Osteocyte (in vitro differentiated cells): ENCODE measurements around the gene MAP3K20. TPM values are rescaled to one million over a fixed set of nuclear protein-coding genes. Genes with fewer than 3 reads are reported as not detected.
A peak's percentile ranks its signal among the peaks of the same experiment; 100 is the strongest.

Source experiments
- DNase-seq: peaks from one replicate; pipeline ENCODE4 v3.0.0; 2021; ENCODE audit warnings: mixed read lengths; ENCODE audit not compliant: unreplicated experiment; ENCODE audit errors: extremely low spot score
- H3K27ac Mint-ChIP-seq: one replicate; pipeline ENCODE4 v1.8.0; 2021; ENCODE audit warnings: mild to moderate bottlenecking, mixed read lengths; ENCODE audit not compliant: unreplicated experiment
- H3K27me3 Mint-ChIP-seq: one replicate; pipeline ENCODE4 v1.8.0; 2021; ENCODE audit warnings: mixed read lengths; ENCODE audit not compliant: unreplicated experiment
- H3K36me3 Mint-ChIP-seq: one replicate; pipeline ENCODE4 v1.8.0; 2021; ENCODE audit warnings: mixed read lengths; ENCODE audit not compliant: unreplicated experiment
- H3K4me1 Mint-ChIP-seq: one replicate; pipeline ENCODE4 v1.8.0; 2021; ENCODE audit warnings: mixed read lengths; ENCODE audit not compliant: unreplicated experiment
- H3K4me3 Mint-ChIP-seq: one replicate; pipeline ENCODE4 v1.8.0; 2021; ENCODE audit warnings: mild to moderate bottlenecking, moderate library complexity, mixed read lengths; ENCODE audit not compliant: unreplicated experiment
- H3K9me3 Mint-ChIP-seq: one replicate; pipeline ENCODE4 v1.8.0; 2021; ENCODE audit warnings: mixed read lengths; ENCODE audit not compliant: unreplicated experiment
- total RNA-seq: library from RNA; stranded (reverse); gene quantifications from 2 replicates; pipeline ENCODE4 v1.2.1, GENCODE V29; 2021
- TF ChIP-seq, protein P1 (sequence below): fragments of 200-600 bp; sonication (generic); IDR thresholded peaks from 2 replicates; pipeline ENCODE4 v1.5.0; 2021; ENCODE audit warnings: antibody characterized with exemption, mild to moderate bottlenecking, moderate library complexity

Gene MAP3K20
- total RNA-seq, 1 donor from 2014 or later, result 57.4 TPM

DNA sequence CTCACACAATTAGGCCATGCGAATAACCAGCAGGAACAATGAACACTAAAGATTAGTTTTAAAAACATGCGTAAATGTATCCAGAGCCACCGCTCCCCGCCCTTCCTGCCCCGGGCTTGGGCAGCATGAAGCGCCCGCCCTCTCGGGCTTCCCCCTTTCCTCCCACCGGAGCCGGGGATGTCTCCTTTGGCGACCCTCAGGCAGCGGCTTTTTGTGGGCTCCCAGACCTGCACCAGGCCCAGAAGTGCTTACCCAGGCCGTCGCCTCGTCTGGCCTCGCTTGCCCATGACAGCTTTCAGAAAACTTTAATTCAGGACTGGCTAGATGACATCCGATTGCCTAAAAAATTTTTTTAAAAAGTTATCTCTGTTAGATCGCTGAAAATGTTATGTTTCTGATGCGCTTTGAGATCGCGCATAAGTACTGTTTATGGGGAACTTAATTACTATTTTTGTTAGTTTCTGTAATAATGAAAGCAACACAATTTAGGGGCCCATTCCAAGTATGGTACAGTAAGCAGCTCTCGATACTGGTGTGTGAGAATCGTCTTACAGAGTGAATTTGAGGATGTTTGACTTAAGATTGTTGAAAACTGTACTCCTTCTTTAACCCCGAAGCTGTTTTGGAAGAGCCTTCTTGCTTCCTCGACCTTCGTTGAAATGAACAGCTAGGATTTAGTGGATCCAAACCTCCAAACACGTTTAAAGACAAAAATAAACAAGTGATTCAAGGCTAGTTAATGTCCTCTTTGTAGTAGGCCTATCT, 1.1 kb downstream of the MAP3K20 start:
- Mint-ChIP-seq H3K9me3 (no peaks in the 10 kb centered on the region), H3K4me1 (peaks cover 39% of the 10 kb centered on the region), H3K4me3 (peak overlapping the region; percentile 89), H3K27me3 (no peaks in the 10 kb centered on the region), H3K27ac (peak overlapping the region; percentile 96), H3K36me3 (no peaks in the 10 kb centered on the region)
- DNase-seq, result peak; percentile 87
- TF ChIP-seq, protein P1, sequence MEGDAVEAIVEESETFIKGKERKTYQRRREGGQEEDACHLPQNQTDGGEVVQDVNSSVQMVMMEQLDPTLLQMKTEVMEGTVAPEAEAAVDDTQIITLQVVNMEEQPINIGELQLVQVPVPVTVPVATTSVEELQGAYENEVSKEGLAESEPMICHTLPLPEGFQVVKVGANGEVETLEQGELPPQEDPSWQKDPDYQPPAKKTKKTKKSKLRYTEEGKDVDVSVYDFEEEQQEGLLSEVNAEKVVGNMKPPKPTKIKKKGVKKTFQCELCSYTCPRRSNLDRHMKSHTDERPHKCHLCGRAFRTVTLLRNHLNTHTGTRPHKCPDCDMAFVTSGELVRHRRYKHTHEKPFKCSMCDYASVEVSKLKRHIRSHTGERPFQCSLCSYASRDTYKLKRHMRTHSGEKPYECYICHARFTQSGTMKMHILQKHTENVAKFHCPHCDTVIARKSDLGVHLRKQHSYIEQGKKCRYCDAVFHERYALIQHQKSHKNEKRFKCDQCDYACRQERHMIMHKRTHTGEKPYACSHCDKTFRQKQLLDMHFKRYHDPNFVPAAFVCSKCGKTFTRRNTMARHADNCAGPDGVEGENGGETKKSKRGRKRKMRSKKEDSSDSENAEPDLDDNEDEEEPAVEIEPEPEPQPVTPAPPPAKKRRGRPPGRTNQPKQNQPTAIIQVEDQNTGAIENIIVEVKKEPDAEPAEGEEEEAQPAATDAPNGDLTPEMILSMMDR, result no peak

DNA sequence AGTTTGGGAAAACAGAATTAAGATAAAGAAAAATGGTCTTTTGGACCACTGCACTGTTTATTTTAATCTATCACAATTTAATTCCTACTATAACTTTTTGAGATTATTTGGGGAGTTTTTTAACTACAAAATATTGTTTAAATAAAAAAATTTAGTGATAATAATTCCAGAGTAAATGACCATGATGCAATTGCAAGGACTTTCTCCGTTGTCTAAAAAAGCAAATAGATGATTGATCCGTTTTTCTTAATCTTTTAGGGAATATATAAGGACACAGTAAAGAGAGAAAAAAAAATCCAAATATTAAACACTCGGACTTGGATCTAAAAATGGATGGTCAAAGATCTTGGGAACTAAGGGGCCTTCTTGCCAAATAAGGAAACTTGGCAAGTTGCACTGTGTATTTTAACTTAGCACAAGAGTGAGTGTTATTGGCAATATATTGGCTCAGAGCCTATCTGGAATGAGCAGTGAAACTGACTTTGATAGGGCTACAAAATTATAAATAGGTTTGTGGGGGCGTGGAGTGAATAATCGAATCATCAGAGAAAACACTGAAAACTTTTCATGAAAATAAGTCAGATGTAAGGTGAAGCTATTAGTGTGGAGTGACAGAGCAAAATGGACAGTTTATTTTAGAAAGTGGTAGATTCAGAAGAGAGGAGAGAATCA, 2.0 kb downstream of the MAP3K20 start:
- TF ChIP-seq, protein P1, result no peak
- peaks cover 2% of the 10 kb centered on the region for H3K36me3 Mint-ChIP-seq
- no peaks in the 10 kb centered on the region for H3K9me3 Mint-ChIP-seq
- peaks cover 39% of the 10 kb centered on the region for H3K4me1 Mint-ChIP-seq
- H3K27ac Mint-ChIP-seq, result peak overlapping the region; percentile 96
- no peaks in the 10 kb centered on the region for H3K27me3 Mint-ChIP-seq
- H3K4me3 Mint-ChIP-seq, result peak overlapping the region; percentile 89
- DNase-seq, result no peak

DNA sequence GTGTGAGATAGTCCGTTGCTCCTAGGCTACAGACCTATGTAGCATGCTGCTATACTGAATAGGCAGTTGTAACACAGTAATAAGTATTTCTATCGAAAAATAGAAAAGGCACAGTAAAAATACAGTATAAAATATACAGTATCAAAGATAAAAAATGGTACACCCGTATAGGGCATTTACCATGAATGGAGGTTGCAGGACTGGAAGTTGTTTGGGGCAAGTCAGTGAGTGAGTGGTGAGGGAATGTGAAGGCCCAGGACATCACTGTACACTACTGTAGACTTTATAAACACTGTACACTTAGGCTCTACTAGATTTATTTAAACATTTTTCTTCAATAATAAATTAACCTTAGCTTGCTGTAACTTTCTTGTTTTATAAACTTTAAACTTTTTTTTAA, 3.5 kb downstream of the MAP3K20 start:
- Mint-ChIP-seq H3K4me3 (no peak overlapping the region), H3K27me3 (no peaks in the 10 kb centered on the region), H3K4me1 (peaks cover 42% of the 10 kb centered on the region), H3K36me3 (peaks cover 2% of the 10 kb centered on the region), H3K9me3 (no peaks in the 10 kb centered on the region), H3K27ac (peak overlapping the region; percentile 96)
- TF ChIP-seq, protein P1, result no peak
- DNase-seq, result no peak

DNA sequence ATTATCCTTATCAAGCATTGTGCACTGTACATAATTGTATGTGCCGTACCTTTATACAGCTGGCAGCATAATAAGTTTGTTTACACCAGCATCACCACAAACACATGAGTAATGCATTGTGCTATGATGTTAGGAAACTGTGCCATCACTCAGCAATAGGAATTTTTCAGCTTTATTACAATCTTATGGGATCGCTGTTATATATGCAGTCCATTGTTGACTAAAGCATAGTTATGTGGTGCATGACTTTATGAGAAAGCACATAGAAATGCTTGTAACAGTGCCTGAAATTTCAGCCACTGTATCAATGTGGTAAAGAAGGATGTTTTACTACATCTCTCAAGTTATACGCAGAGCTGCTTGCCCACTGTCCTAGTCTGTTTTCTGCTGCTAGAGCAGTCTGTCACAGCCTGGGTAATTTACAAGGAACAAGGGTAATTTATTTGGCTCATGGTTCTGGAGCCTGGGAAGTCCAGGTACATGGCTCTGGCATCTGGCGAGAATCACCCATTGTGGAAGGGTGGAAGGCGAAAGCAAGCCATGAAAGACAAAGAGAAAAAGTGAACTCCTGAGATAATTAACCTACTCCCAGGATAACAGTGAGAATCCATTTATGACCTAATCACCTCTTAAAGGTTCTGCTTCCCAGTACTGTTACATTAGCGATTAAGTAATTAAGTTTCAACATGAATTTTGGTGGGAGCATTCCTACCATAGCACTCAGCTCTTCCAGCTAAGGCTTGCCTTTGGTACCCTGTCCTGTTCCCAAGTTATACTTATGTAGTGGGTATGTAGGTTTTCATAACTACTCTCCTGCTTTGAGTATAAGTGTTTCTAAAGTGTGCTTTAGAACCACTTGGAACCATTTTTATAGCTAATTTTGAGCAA, 4.6 kb downstream of the MAP3K20 start:
- TF ChIP-seq, protein P1, result no peak
- Mint-ChIP-seq H3K36me3 (peaks cover 2% of the 10 kb centered on the region), H3K27ac (peak overlapping the region; percentile 93), H3K4me3 (no peak overlapping the region), H3K4me1 (peaks cover 38% of the 10 kb centered on the region), H3K9me3 (no peaks in the 10 kb centered on the region), H3K27me3 (no peaks in the 10 kb centered on the region)
- no peak for DNase-seq
